HPDE6-E6E7 (cell line): Measurements from ENCODE around the gene EPC2.
A peak's percentile ranks its signal among the peaks of the same experiment; 100 is the strongest.
"Not testable (repeated sequence)": the region's sequence is repeated elsewhere in the genome, so short reads cannot be mapped to it uniquely, and the experiment has no call there.

Source experiments
- DNase-seq: peaks from one replicate; pipeline ENCODE4 v3.0.0; 2011; ENCODE audit warnings: missing footprints; ENCODE audit errors: extremely low spot score

EPC2 gene

GRCh38 chr2:148640767-148641166 is 3.8 kb upstream of the EPC2 start:
- DNase-seq: no peak

GRCh38 chr2:148642112-148642744 is 2.3 kb upstream of the EPC2 start:
- no peak for DNase-seq

DNA sequence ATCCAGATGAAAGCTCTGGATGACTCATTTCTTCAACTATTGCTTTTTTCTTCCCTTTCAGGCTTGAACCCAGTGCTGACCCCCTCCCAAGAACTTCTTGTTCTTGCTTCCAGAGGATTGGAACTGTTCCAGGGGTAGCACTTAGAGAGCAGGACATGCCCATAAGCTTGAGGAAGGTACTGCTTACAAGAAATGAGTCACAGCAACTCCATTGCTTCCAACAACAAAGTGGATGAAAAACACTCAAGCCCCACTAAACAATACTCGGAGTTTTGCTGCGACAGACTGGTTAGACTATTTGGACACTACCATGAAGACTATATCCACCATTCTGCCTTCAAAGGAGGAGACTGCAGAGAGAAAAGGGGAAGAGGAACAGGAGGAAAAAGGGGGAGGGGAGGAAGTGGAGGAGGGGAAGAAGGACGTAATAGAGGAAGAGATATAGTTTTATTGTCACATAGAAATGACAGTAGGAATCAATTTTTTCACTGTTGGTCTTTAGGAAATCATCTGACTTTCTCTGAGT is 1.6 kb upstream of the EPC2 start:
- peak; percentile 15 for DNase-seq

DNA sequence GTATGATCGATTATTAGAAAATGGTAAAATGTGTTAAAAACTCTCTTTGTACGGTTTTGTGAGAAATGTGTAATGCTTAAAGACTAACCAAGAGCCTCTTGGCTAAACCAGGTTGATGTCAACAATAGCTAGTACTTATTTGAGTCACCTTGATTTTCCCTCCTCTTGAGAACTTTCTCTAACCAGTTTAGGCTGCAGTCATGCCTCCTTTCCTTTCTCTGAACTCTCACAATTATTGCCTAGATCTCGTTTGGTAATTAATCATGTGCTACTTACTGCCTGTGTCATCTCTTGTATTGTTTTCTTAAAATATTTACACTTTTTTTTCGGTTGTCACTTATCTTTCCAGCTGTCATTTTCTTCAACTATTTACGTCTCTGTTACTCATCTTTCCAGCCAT is 1.1 kb upstream of the EPC2 start:
- DNase-seq: no peak

- DNase-seq: peak; percentile 50
Observed at GRCh38 chr2:148644883-148645538, 460 bp downstream of the EPC2 start.

DNA sequence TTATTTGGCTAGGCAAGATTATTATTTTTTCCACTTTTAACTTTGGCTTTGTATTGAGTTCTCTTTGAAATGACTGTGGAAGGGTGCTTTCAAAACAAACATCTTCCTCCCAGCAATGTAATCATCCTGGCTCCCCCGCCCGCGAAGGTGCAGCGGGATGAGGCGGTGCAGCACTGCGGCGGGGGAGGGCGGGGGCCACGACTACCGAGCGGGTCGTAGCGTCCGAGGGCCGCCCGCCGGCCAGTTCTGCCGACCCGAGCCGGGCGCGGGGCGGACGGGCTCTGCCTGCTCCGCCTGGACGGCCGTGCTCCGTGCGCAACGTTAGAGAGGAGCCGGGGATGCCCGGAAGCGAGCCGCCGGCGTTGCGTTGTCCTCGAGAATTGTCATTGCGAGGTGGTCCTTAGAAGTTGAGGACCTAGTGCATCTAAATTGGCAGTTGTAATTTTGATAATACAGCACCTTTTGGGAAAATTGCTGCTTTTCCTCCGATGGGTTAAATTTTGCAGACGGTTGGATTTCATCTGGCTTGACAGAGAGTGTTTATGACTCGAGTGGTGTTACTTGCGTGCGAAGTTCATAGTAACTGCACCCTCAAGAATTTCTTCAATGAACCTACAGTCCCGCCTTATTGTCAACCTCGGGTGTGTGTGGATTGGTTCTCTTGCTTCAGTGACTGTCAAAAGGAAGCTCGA is 1.1 kb downstream of the EPC2 start:
- DNase-seq: peak; percentile 58

DNA sequence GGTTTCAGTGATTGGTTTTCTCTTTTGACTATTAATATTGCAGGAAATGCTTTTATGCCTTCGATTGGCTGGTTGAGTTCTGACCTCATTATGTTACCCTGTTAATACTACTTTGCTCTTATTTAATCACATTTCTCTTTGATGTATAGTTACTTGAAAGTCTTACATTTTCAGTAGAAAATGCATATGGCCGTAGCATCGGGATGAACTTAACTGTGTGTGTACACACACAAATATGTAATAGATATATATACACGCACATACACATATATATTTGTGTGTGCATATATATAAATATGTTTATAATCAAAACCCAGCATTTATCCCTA is 1.6 kb downstream of the EPC2 start:
- no peak for DNase-seq

DNA sequence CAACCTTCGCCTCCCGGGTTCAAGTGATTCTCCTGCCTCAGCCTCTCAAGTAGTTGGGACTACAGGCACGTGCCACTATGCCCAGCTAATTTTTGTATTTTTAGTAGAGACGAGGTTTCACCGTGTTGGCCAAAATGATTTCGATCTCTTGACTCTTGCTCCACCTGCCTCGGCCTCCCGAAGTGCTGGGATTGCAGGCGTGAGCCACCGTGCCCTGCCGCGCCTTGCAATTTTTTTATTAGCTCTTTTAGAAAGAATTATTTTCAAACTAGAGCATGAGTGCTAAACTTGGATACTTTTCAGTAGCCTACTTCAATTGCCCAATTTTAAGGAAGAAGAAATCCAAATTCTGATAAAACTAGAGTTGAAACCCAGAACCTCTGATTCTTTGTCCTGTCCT is 3.2 kb downstream of the EPC2 start:
- DNase-seq: not testable (repeated sequence)

DNA sequence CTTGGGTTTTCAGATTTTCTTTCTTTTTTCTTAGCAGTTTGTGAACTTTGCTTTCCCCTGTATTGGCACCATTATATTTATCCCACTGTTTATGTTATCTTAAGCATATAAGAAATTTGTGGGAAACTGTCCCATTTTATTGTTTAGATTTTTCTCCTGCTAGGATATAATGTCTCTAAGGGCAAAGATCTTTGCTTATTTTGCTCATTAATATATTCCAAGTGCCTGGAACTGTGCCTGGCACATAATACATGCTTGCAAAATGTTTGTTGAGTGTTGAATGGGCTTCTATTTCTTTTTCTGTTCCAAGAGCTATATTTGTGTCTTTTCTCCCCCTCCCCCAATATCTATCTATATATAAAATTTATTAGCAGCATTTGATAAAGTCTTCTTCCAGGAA is 5.4 kb downstream of the EPC2 start:
- no peak for DNase-seq

- no peak for DNase-seq
Observed at GRCh38 chr2:148650881-148651280, 6.3 kb downstream of the EPC2 start.

GRCh38 chr2:148651972-148652371 is 7.4 kb downstream of the EPC2 start:
- no peak for DNase-seq

GRCh38 chr2:148653437-148653836 is 8.9 kb downstream of the EPC2 start:
- DNase-seq: no peak

GRCh38 chr2:148654435-148654834 is 9.9 kb downstream of the EPC2 start:
- DNase-seq: no peak

DNA sequence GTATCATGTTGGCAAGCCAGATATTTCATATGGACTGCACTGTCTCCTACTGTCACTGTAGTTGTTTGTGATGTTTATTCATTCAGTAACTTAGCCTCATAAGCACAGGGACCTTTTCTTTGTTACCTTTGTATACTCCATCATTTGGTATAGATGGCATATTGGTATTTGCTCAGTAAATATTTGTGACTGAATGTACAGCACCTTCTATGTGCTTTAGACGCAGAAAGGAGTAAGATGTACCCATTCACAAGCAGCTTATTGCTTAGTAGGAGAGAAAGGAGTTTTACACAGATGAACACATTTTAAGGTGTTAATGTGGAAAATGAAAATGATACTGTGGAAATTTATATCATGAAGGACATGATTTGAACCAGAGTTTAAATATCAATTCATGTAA is 12.0 kb downstream of the EPC2 start:
- DNase-seq: no peak

GRCh38 chr2:148658807-148659722 is 14.5 kb downstream of the EPC2 start:
- DNase-seq: no peak

DNA sequence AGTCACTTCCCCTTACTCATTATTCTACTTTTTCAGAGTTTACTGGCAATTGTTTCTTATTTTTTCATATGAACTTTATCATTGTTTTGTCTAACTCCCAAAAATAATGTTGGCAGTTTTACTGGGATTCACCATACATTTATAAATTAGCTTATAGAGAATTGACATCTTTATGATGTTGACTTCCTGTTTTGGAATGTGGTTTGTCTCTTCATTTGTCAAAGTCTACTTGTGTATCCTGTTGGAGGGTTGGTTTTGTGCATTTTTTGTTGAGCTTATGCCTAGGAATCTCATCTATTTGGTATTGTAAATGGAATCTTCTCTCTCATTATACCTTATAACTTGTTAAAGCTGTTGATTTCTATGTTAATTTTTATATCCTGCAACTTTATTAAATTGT is 16.4 kb downstream of the EPC2 start:
- DNase-seq: no peak

GRCh38 chr2:148662332-148662731 is 17.8 kb downstream of the EPC2 start:
- DNase-seq: not testable (repeated sequence)

DNA sequence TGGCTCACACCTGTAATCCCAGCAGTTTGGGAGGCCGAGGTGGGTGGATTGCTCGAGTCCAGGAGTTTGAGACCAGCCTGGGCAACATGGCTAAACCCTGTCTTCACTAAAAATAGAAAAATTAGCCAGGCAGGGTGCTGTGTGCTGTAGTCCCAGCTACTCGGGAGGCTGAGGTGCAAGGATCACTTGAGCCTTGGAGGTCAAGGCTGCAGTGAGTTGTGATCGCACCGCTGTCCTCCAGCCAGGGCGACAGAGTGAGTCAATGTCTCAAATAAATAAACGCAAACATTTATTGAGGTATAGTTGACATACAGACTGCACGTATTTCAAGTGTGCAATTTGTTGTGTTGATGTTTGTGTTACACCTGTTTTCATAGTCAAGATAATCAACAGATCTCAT is 19.7 kb downstream of the EPC2 start:
- DNase-seq: no peak

- DNase-seq: no peak
Observed at GRCh38 chr2:148666555-148666954, 22.0 kb downstream of the EPC2 start.

DNA sequence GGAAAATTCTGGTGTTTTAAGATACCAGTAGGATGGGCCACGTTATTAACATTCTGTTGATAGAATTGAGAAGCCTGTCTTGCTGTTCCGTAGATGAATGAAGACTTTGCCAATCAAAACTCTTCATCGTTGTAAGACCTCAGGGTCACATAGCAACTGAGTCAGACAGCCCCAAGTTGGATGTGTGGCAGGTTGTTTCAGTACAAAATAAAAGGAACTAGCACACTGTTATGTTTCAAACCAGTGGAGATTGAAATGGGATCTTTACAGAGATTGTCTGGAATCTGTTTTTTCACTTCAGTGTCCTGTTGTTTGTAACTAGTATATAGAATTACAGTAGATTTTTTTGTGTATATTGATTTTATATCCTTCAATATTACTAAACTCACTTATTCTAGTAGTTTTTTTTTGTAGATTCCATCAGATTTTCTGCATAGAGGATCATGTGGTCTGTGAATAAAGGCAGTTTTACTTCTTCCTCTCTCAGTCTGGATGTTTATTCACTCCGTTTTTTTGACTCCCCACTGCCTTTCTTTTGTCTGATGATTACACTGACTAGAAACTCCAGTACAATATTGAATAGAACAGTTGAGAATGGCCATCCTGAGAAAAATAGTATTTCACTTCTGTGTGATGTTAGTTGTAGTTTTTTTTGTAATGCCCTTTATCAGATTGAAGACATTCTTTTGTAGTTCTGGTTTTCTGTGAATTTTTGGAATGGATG is 22.7 kb downstream of the EPC2 start:
- no peak for DNase-seq

DNA sequence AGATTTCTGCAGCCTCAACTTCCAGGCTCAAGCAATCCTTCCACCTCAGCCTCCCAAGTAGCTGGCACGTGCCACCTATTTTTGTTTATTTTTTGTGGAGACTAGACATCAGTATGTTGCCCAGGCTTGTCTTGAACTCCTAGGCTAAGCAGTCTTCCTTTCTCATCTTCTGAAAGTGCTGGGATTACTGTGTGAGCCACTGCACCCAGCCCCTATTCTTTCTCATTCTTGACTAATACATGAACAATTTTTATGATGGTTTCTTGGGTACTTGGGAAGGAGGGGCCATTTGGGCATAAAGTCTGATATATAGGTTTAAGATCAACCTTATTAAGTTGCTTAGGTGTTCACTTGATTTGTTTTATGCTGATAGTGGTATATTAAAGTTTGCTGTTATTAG is 26.2 kb downstream of the EPC2 start:
- DNase-seq: no peak
